ENCODE measurements around the gene SHISA3.

Gene SHISA3

DNA sequence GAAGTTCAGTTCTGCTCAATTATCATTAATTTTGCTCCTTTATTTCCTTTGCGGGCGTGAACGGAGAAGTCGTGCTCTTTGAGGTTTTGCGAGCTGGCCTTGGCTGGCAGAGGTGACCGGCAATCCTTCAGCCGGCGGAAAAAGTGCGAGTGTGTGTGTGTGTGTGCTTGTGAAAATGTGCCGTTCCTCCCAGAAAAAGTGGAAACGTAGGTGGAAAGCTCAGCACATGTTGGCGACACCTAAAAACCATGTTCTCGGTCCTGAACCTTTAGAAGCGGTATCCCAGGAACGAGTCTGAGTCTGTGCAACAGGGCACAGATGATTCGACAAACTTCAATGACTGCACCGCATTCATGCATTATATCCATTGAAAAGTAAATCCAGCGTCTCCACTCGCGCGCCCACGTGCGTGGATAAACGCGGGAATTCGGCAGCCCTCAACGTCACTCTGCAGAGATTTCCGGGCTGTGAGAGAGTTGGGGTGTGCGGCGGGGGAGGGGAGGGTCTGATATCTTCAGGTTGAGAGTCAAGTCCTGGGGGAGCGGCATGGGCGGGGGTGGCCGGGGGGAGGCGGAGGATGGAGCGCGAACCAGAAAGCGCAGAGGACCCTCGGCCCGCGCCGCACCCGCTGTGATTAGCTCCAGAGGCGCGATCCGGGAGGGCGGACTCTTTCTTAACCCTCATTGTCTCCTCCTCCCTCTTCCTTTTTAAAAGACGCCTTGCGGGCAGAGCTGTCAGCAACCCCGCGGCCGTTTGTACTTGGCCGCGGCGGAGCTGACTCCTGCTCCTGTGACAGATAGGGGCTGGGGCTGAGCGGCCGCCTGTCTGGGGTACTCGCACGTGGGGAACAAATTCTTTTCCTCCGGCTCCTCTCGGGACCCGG lies at the start of gene SHISA3:
Gene SHISA3 (plus strand): TSS at position 737 of the 883 bp plus-strand sequence. CDS start 569 bp downstream, outside the sequence.
- no peak for TF ChIP-seq POLR2A (IDR thresholded peaks at IDR 0.05; ENCODE audit: low read depth, low read length)
- no peak for FAIRE-seq
- DNase-seq (ENCODE audit: insufficient read length, low spot score): no peak

DNA sequence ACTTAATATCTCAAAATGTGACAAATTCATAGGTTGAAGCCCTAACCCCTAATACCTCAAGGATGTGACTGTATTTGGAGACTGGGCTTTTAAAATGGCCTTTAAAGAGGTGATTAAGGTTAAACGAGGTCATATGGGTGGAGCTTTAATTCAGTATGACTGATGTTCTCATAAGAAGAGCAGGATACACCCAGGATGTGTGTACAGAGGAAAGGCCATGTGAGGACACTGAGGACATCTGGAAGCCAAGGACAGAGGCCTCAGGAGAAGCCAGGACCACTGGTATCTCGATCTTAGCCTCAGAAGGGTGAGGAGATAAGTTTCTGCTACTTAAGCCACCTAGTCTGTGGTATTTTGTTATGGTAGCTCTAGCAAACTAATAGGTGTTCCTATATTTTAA lies 49.0 kb upstream of the SHISA3 start:
- FAIRE-seq (no peak), DNase-seq (ENCODE audit: insufficient read length, low spot score) (no peak)
- no peak for TF ChIP-seq POLR2A (IDR thresholded peaks at IDR 0.05; ENCODE audit: low read depth, low read length)

DNA sequence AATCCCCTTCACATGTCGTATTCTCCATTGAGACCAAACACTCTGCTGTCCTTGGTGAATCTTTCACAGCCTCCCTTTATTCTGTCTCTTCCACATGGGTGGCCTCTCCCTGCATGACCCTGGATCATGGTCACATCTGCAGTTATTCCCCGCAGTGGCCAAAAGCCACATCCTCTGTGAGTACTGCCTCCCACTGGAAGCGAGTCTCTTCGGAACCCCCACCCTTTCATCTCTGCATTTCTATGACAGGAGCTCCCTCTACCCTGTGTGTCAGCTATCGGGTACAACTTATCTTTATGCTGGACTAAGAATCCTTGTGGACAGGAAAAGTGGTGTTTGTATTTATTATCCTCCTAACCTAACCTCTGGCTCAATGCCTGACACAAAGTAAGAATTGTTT lies 48.6 kb upstream of the SHISA3 start:
- FAIRE-seq (no peak), DNase-seq (ENCODE audit: insufficient read length, low spot score) (no peak)
- TF ChIP-seq POLR2A (IDR thresholded peaks at IDR 0.05; ENCODE audit: low read depth, low read length): no peak

DNA sequence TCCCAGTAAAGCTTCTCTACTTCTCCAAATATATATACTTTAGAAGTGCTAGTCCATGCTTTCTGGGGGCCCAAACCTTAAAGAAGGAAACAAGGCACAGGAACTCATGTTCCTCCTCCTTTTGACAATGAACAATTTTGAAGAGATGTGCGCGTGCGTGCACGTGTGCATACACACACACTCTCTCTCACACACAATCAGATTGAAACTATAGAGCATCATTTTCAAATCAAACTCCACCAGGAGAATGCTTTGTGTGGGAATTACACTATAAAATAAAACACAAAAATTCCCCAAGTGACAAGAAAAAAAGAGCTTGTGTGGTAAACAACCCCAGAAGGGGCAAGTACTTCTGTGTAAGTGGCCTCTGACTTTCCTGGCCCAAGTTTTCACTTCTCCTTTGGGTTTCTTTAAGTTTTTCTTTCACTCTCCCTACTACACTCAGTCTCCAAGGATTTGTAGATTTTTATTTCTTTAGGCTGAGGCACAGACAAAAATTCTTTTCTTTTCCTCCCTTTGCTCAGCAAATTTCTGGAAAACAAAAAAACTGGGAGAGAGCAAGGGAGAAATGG lies 46.6 kb upstream of the SHISA3 start:
- TF ChIP-seq POLR2A (IDR thresholded peaks at IDR 0.05; ENCODE audit: low read depth, low read length): no peak
- no peak for FAIRE-seq
- no peak for DNase-seq (ENCODE audit: insufficient read length, low spot score)

DNA sequence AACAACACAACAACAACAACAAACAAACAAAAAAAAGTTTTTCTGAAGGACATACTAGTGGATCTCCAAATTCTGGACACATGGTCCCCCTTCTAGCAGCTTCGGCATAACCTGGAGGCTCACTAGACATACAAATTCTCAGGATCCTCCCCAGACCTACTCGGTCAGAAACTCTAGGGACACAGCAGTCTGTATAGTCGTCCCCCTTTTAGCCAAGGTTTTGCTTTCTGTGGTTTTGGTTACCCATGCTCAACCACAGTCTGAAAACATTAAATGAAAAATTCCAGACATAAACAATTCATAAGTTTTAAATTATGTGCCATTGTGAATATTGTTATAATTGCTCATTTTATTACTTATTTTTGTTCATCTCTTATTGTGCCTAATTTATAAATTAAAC lies 45.2 kb upstream of the SHISA3 start:
- DNase-seq (ENCODE audit: insufficient read length, low spot score): no peak
- TF ChIP-seq POLR2A (IDR thresholded peaks at IDR 0.05; ENCODE audit: low read depth, low read length): no peak
- FAIRE-seq: no peak

DNA sequence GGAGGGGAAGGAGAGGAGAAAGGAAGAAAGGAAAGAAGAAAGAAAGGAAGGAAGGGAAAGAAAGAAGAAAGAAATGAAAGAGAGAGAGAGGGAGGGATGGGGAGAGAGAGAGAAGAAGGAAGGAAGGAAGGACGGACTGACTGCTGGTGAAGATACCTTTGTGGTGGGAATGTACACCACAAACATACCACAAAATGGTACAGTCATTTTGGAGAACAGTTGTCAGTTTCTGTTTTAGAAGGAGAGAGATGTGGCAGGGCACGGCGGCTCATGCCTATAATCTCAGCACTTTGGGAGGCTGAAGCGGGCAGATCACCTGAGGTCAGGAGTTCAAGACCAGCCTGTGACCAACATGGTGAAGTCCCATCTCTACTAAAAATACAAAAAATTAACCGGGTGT lies 40.0 kb upstream of the SHISA3 start:
- no peak for TF ChIP-seq POLR2A (IDR thresholded peaks at IDR 0.05; ENCODE audit: low read depth, low read length)
- DNase-seq (ENCODE audit: insufficient read length, low spot score) (no peak), FAIRE-seq (no peak)

DNA sequence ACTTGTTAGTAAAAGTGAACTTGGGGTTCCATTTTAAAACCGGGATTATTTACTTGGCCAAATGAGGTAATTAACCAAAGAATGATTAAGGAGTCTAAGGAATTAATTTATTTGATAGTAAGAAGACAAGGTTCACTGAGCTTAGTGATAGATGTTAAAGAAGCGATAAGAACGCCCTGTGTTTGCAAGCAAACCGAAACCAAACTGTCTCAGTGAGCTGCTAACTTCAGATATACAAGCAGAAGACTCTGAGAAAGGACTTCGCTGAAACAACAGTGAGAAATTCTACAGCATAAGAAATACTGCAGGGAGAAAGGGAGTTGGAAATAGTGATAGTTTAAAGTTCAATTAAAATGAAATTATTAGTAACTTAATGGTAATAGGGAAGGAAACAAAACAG lies 37.6 kb upstream of the SHISA3 start:
- no peak for DNase-seq (ENCODE audit: insufficient read length, low spot score)
- no peak for TF ChIP-seq POLR2A (IDR thresholded peaks at IDR 0.05; ENCODE audit: low read depth, low read length)
- FAIRE-seq: no peak

DNA sequence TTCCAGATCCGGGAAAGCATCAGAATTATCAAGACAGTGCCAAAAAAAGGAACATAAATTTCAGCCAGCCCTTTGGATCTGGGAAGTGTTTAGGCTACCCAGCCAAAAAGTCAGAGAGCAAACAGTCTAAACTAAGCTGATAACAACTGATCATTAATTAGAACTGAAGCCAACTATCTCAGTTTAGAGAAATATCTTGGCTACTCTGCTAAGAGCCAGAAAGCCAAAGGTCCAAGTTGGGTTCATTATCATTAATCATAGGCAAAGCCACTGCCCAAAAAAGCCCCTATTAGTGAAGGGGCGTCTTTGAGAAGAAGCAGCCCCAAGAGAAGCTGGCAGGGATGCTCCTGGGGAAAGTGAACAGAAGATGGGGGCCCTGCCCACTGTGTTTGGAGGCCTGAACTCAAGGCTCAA lies 37.0 kb upstream of the SHISA3 start:
- TF ChIP-seq POLR2A (IDR thresholded peaks at IDR 0.05; ENCODE audit: low read depth, low read length): no peak
- FAIRE-seq: no peak
- no peak for DNase-seq (ENCODE audit: insufficient read length, low spot score)

DNA sequence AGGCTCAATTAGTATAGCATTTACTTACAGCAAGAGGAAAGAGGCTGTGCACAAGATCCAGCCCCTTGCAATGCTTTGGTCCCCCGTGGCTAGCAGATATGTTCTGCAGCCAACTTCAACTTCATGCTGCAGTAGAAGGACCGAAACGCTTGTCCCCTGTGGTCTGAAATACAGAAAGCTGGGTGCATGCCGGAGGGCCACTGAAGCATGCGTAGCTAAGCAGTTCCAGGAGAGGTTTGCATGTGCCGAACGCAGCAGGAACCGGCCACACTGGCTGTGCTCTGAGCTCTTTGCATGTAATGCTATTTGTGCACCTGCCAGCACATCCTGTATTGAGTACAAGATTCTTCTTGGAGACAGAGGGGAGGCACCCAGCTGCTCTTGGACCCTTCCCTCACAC lies 35.8 kb upstream of the SHISA3 start:
- FAIRE-seq (no peak), DNase-seq (ENCODE audit: insufficient read length, low spot score) (no peak)
- no peak for TF ChIP-seq POLR2A (IDR thresholded peaks at IDR 0.05; ENCODE audit: low read depth, low read length)

DNA sequence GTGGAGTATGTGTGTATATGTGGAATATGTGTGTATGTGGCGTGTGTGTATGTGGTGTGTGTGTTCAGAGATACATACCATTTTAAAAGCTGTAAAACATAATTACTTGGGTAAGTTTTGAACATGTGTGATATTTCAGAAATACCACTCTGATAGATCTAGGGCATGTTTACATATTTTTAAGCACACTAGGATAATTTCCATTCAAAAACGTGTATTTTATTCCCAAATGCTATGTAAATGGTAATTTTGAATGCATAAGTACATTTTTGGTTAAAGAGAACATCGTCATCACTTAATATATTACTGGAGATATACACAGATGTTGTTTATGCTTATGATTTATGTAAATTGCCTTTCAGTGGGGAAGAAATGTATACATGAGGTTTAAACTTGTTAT lies 34.7 kb upstream of the SHISA3 start:
- no peak for TF ChIP-seq POLR2A (IDR thresholded peaks at IDR 0.05; ENCODE audit: low read depth, low read length)
- DNase-seq (ENCODE audit: insufficient read length, low spot score) (no peak), FAIRE-seq (no peak)

DNA sequence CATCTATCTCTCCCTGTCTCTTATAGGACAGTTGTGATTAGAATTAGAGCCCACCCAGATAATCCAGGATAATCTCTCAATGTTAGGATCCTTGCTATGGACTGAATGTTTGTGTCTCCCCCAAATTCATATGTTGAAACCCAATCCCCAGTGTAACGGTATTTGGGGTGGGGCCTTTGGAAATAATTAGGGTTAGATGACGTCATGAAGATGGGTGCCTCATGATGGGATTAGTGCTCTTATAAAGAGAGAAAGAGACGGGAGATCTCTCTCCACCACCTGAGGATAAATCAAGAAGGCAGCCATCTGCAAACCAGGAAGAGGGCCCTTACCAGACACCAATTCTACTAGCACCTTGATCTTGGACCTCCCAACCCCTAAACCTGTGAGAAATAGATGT lies 33.7 kb upstream of the SHISA3 start:
- DNase-seq (ENCODE audit: insufficient read length, low spot score) (no peak), FAIRE-seq (no peak)
- TF ChIP-seq POLR2A (IDR thresholded peaks at IDR 0.05; ENCODE audit: low read depth, low read length): no peak

DNA sequence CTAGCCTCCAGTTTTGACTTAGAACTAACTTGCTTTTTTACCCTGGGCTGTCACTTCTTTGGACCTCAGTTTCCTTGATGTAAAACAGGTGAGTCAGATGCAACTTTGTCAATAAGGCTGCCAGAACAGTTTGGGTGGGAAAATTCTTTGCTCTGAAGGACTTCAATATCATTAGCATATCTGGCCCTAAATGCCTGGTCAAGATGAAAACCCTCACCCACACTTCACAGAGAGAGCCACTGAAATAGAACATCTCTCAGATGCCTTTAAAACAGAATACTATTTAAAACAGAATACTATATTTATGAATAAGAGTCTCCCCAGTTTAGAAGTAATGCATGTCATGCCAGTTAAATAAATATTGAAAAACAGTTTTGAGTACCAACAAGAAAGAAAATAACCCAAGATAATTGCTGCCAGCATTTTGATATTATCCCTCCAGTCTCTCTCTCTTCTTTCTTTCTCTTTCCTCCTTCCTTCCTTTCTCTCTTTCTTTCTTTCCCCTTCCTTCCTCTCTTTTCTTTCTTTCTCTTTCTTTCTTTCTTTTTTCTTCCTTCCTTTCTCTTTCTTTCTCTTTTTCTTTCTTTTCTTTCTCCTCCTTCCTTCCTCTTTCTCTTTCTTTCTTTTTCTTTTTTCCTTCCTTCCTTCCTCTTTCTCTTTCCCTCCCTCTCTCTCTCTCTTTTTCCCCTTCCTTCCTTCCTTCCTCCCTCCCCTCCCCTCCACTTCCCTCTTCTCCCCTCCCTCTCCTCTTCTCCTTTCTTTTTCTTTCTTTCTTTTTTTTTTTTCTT lies 32.8 kb upstream of the SHISA3 start:
- TF ChIP-seq POLR2A (IDR thresholded peaks at IDR 0.05; ENCODE audit: low read depth, low read length): no peak
- FAIRE-seq (no peak), DNase-seq (ENCODE audit: insufficient read length, low spot score) (no peak)

DNA sequence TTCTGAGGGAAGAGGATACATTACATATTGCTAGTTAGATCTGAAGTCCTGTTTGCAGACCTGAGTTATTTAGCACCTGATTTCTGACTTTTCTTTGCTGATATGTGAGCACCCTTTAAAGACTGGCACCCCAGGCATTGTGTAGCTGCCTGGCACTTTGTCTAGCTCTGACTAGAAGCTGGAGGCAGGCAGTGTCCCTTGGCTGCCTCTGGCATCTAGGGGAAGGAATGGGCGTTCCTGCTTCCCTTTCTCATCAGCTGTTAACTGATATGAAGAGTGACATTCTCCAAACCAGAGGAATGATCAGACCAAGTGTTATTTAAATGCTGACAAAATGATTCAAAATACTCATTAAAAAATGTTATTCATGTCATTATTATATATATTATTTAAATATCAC lies 30.3 kb upstream of the SHISA3 start:
- no peak for FAIRE-seq
- DNase-seq (ENCODE audit: insufficient read length, low spot score): no peak
- no peak for TF ChIP-seq POLR2A (IDR thresholded peaks at IDR 0.05; ENCODE audit: low read depth, low read length)

DNA sequence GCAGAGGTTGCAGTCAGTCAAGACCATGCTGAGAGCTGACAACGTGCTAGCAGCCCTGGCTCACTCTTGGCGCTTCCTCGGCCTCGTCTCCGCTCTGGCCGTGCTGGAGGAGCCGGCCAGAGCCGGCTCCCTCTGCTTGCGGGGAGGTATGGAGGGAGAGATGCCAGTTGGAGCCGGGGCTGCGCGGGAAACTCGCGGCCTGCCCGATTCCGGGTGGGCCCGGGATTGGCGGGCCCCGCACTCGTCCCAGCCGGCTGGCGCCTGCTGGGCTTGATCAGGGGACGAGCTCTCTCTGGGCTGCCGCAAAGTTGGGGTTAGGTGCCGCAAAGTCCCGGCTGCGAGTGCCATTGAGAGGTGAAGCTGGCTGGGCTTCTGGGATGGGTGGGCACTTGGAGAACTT lies 27.8 kb upstream of the SHISA3 start:
- FAIRE-seq (no peak), DNase-seq (ENCODE audit: insufficient read length, low spot score) (no peak)
- no peak for TF ChIP-seq POLR2A (IDR thresholded peaks at IDR 0.05; ENCODE audit: low read depth, low read length)

Data from H54 (cell line).